ENCODE results near the gene HDAC11.

GRCh38 chr3:13479582-13480339 lies at the start of gene HDAC11:
- TF ChIP-seq GATA2 (IDR thresholded peaks at IDR 0.05; ENCODE audit: low read depth, low read length) (no peak), GATA3 (IDR thresholded peaks at IDR 0.05; ENCODE audit: low read depth, low read length) (no peak)
